Measurements from ENCODE around the gene PRKAR2A.

GRCh38 chr3:48723725-48724124 lies 123.9 kb downstream of the PRKAR2A start:
- TF ChIP-seq MEIS1 (CRISPR knock-in tag; IDR thresholded peaks at IDR 0.05; ENCODE audit: borderline replicate concordance) (no peak), ZNF24 (tag by site-specific recombination; IDR thresholded peaks at IDR 0.05) (no peak), ZNF677 (tag by site-specific recombination; IDR thresholded peaks at IDR 0.05) (no peak), ZNF704 (tag by site-specific recombination; IDR thresholded peaks at IDR 0.05) (no peak), CTCF (tag by site-specific recombination; IDR thresholded peaks at IDR 0.05) (no peak), ZFP3 (tag by site-specific recombination; IDR thresholded peaks at IDR 0.05; ENCODE audit: low read depth) (no peak), REST (tag by site-specific recombination; IDR thresholded peaks at IDR 0.05) (no peak), ZNF274 (IDR thresholded peaks at IDR 0.05; ENCODE audit: low read length) (no peak), ZNF274 (tag by site-specific recombination; IDR thresholded peaks at IDR 0.05; ENCODE audit: borderline replicate concordance) (no peak), SCRT1 (tag by site-specific recombination; IDR thresholded peaks at IDR 0.05; ENCODE audit: borderline replicate concordance) (no peak), PRDM10 (tag by site-specific recombination; IDR thresholded peaks at IDR 0.05) (no peak)

All from HEK293 (cell line).